A673 (cell line): Measurements from ENCODE around the gene KNCN. TPM values are rescaled to one million over a fixed set of nuclear protein-coding genes. Genes with fewer than 3 reads are reported as not detected.

Experiments
- BruUV-seq: library from RNA; stranded (reverse); fragments of 400-500 nt; replicated peaks from 2 replicates; lab custom pipeline; 2021; lab: Mats Ljungman, UMichigan
- CTCF ChIA-PET: fragments of 300-600 bp; sonication (Branson Sonifier 250); formaldehyde crosslinking; loops from one replicate; lab custom pipeline; 2022; ENCODE audit warnings: antibody characterized with exemption; lab: Charles Lee
- POLR2A ChIA-PET: fragments of 300-600 bp; sonication (Branson Sonifier 250); formaldehyde crosslinking; loops from one replicate; lab custom pipeline; 2022; ENCODE audit warnings: antibody characterized with exemption; ENCODE audit not compliant: low non-redundant PET; lab: Charles Lee
- DNase-seq: peaks from one replicate; pipeline ENCODE4 v3.0.0-alpha.2; 2015; ENCODE audit warnings: low spot score
- H3K27ac ChIP-seq: fragments of 200-600 bp; sonication (generic); 2 replicates; pipeline ENCODE4 v1.5.1; 2016; ENCODE audit warnings: mixed run types, low read depth, mild to moderate bottlenecking, mixed read lengths, antibody characterized with exemption, low read length; ENCODE audit not compliant: poor library complexity, severe bottlenecking
- H3K27me3 ChIP-seq: fragments of 200-600 bp; sonication (generic); replicated peaks from 2 replicates; pipeline ENCODE4 v1.6.1; 2017; ENCODE audit warnings: mixed run types, low read depth, mild to moderate bottlenecking, mixed read lengths, antibody characterized with exemption, low read length; ENCODE audit not compliant: insufficient read depth, poor library complexity
- H3K36me3 ChIP-seq: fragments of 200-600 bp; sonication (generic); 2 replicates; pipeline ENCODE4 v1.6.1; 2016; ENCODE audit warnings: mixed run types, mild to moderate bottlenecking, mixed read lengths, antibody characterized with exemption, low read length; ENCODE audit not compliant: insufficient read depth, poor library complexity, severe bottlenecking
- H3K4me1 ChIP-seq: fragments of 200-600 bp; sonication (generic); 2 replicates; pipeline ENCODE4 v1.6.1; 2017; ENCODE audit warnings: mixed run types, mild to moderate bottlenecking, mixed read lengths, antibody characterized with exemption, low read length; ENCODE audit not compliant: insufficient read depth, poor library complexity, severe bottlenecking
- H3K4me3 ChIP-seq: fragments of 200-600 bp; sonication (generic); 2 replicates; pipeline ENCODE4 v1.5.1; 2016; ENCODE audit warnings: low read depth, mixed run types, mild to moderate bottlenecking, mixed read lengths, low read length; ENCODE audit not compliant: poor library complexity, severe bottlenecking
- H3K9me3 ChIP-seq: fragments of 200-600 bp; sonication (generic); 2 replicates; pipeline ENCODE4 v1.6.1; 2016; ENCODE audit warnings: mixed run types, low read depth, mild to moderate bottlenecking, mixed read lengths, antibody characterized with exemption, low read length; ENCODE audit not compliant: poor library complexity, severe bottlenecking
- EZH2 ChIP-seq: fragments of 200-600 bp; sonication (generic); IDR thresholded peaks from 2 replicates; pipeline ENCODE4 v1.6.1; 2017; ENCODE audit warnings: borderline replicate concordance, low read depth, mild to moderate bottlenecking, mixed read lengths, antibody characterized with exemption, low read length; ENCODE audit not compliant: poor library complexity, severe bottlenecking
- intact Hi-C: fragments of 100-400 bp; cut with micrococcal nuclease; formaldehyde crosslinking; loops from one replicate; pipeline ENCODE4 v1.10.0; 2022; ENCODE audit not compliant: unreplicated experiment
- total RNA-seq: library from RNA; stranded (reverse); gene quantifications from 2 replicates; pipeline ENCODE4 v1.2.3, GENCODE V29; 2021
- TF ChIP-seq, protein P1 (sequence below): fragments of 300-800, 200-600 bp; sonication (generic); conservative IDR thresholded peaks from 2 replicates; pipeline ENCODE4 v1.5.1; 2017; ENCODE audit warnings: low read depth, mild to moderate bottlenecking, antibody characterized with exemption, low read length, moderate library complexity, mixed read lengths

KNCN gene
- total RNA-seq, 1 experiment from 2014 or later, result not detected

DNA sequence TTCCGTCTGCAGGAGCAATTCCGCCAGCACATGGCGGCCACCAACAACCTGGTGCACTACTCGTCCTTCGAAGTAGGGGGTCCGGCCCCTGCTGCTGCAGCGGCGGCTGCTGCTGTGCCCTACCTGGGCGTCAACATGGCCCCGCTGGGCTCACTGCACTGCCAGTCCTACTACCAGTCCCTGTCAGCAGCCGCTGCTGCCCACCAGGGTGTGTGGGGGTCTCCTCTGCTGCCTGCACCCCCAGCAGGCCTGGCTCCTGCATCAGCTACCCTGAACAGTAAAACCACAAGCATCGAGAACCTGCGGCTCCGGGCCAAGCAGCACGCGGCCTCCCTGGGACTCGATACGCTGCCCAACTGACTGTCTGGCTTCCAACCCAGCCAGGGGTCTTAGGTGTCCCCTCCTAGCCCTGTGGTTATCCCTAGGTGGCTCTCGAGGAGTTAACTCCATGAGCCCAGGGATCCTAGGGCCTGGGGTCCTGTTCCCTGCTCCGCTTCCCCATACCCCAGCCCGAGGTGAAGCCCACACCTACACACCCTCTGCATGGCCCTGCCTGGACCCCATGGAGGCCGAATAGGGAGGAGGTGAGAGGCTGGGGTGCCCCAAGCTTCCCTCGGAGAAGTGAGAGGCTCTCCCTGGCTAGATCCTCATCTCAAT lies 39.2 kb downstream of the KNCN start:
- DNase-seq, result no peak
- Histone ChIP-seq H3K36me3 (no peaks in the 10 kb centered on the region), H3K4me3 (no peak overlapping the region), H3K27ac (no peak overlapping the region), H3K9me3 (no peaks in the 10 kb centered on the region), H3K27me3 (no peaks in the 10 kb centered on the region), H3K4me1 (peaks cover 10% of the 10 kb centered on the region)
- ChIA-PET POLR2A (no interaction called here), CTCF (no interaction called here)
- BruUV-seq, result no TSS peak
- no peak for TF ChIP-seq EZH2
- TF ChIP-seq, protein P1, sequence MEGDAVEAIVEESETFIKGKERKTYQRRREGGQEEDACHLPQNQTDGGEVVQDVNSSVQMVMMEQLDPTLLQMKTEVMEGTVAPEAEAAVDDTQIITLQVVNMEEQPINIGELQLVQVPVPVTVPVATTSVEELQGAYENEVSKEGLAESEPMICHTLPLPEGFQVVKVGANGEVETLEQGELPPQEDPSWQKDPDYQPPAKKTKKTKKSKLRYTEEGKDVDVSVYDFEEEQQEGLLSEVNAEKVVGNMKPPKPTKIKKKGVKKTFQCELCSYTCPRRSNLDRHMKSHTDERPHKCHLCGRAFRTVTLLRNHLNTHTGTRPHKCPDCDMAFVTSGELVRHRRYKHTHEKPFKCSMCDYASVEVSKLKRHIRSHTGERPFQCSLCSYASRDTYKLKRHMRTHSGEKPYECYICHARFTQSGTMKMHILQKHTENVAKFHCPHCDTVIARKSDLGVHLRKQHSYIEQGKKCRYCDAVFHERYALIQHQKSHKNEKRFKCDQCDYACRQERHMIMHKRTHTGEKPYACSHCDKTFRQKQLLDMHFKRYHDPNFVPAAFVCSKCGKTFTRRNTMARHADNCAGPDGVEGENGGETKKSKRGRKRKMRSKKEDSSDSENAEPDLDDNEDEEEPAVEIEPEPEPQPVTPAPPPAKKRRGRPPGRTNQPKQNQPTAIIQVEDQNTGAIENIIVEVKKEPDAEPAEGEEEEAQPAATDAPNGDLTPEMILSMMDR, result no peak
- intact Hi-C loops, result no loop called here

DNA sequence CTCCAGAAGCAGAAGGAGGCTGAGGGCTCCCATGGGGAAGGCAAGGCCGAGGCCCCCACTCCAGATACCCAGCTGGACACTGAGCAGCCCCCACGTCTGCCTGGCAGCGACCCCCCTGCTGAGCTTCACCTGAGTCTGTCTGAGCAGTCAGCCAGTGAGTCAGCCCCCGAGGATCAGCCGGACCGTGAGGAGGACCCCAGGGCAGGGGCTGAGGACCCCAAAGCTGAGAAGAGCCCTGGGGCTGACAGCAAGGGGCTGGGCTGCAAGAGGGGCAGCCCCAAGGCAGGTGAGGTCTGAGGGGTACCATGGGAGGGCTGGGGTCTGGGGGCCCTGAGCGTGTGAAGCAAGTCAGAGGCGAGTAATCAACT lies 40.5 kb downstream of the KNCN start:
- H3K9me3 ChIP-seq, result no peaks in the 10 kb centered on the region
- no peaks in the 10 kb centered on the region for H3K36me3 ChIP-seq
- ChIA-PET CTCF (no interaction called here), POLR2A (no interaction called here)
- H3K27ac ChIP-seq, result no peak overlapping the region
- BruUV-seq, result no TSS peak
- intact Hi-C loops, result no loop called here
- no peaks in the 10 kb centered on the region for H3K27me3 ChIP-seq
- no peak for DNase-seq
- H3K4me1 ChIP-seq, result no peaks in the 10 kb centered on the region
- no peak overlapping the region for H3K4me3 ChIP-seq
- TF ChIP-seq, protein P1, result no peak
- TF ChIP-seq EZH2, result no peak

DNA sequence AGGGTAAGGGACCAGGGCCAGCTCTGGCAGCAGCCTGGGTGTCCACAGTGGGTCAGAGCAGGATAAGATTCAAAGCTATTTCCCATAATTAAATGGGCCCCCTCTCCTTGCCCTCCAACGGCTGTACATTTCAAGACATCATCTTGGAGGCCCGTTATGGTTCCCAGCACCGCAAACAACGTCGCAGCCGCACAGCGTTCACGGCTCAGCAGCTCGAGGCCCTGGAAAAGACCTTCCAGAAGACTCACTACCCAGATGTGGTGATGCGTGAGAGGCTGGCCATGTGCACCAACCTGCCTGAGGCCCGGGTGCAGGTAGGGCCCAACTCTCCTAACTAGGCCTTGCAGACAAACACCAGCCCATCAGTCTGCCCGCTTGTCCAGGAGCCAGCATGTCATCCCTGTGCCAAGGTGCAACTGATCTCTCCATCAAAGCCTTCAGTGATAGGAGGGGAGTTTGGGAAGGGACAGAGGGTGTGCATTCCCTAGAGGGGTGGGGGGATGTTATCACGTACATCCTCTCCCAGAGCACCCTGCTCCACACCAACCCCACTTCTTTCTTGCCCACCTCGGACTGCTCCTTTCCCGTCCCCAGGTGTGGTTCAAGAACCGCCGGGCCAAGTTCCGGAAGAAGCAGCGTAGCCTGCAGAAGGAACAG lies 41.0 kb downstream of the KNCN start:
- Histone ChIP-seq H3K27me3 (no peaks in the 10 kb centered on the region), H3K27ac (no peak overlapping the region), H3K36me3 (no peaks in the 10 kb centered on the region), H3K4me3 (no peak overlapping the region), H3K4me1 (no peaks in the 10 kb centered on the region), H3K9me3 (no peaks in the 10 kb centered on the region)
- CTCF ChIA-PET, result no interaction called here
- intact Hi-C loops, result no loop called here
- BruUV-seq, result no TSS peak
- TF ChIP-seq, protein P1, result no peak
- no peak for TF ChIP-seq EZH2
- POLR2A ChIA-PET, result no interaction called here
- DNase-seq, result no peak
